Gastrocnemius medialis (tissue), 4 donors: ENCODE results near the gene CDC5L. TPM values are rescaled to one million over a fixed set of nuclear protein-coding genes. Genes with fewer than 3 reads are reported as not detected.

Source experiments
- ATAC-seq, 2 donors: fragments of 150-250 bp; one replicate each; pipeline ENCODE4 v1.9.1; 2016
- DNase-seq, 2 donors: peaks; one replicate each; pipeline ENCODE4 v3.0.0-alpha.2; 2019
- H3K27ac ChIP-seq, 4 donors: fragments of 200-600 bp; sonication (generic); 1 replicate in 1 of 4; 2 replicates in 3 of 4; pipeline ENCODE4 v1.5.1; 2016 to 2018; ENCODE audit warnings: mild to moderate bottlenecking in 2 of 4, moderate library complexity in 1 of 4
- H3K27me3 ChIP-seq, 3 donors: fragments of 200-600 bp; sonication (generic) in 2 of 3; 1 replicate in 1 of 3; 2 replicates in 2 of 3; pipeline versions ENCODE4 v1.5.1 to v1.6.0; 2016 to 2019; ENCODE audit warnings: mild to moderate bottlenecking in 1 of 3, moderate library complexity in 1 of 3
- H3K36me3 ChIP-seq, 2 donors: fragments of 200-600 bp; sonication (generic) in 1 of 2; one replicate each; pipeline ENCODE4 v1.5.1; 2017 to 2018
- H3K4me1 ChIP-seq, 2 donors: fragments of 200-600 bp; sonication (generic) in 1 of 2; one replicate each; pipeline ENCODE4 v1.5.1; 2016 to 2017; ENCODE audit warnings: mild to moderate bottlenecking in 2 of 2
- H3K4me3 ChIP-seq, 4 donors: fragments of 200-600 bp; sonication (generic) in 3 of 4; 1 replicate in 1 of 4; 2 replicates in 3 of 4; pipeline ENCODE4 v1.5.1; 2016 to 2019; ENCODE audit warnings: mild to moderate bottlenecking in 2 of 4
- H3K9me3 ChIP-seq, 3 donors: fragments of 200-600 bp; sonication (generic) in 2 of 3; 1 replicate in 1 of 3; 2 replicates in 2 of 3; pipeline ENCODE4 v1.5.1; 2016 to 2019
- CTCF ChIP-seq, 5 experiments: fragments of 450-650 bp in 3 of 5; fragments of 200-600 bp in 2 of 5; sonication (generic) in 2 of 5; IDR thresholded peaks in 4 of 5; conservative IDR thresholded peaks in 1 of 5; 1 replicate in 4 of 5; 2 replicates in 1 of 5; pipeline ENCODE4 v1.5.1; 2016 to 2019; ENCODE audit warnings: antibody characterized with exemption in 5 of 5, mild to moderate bottlenecking in 3 of 5, moderate library complexity in 3 of 5
- POLR2A ChIP-seq, 2 donors: fragments of 450-650 bp; IDR thresholded peaks; one replicate each; pipeline ENCODE4 v1.6.1; 2017; ENCODE audit warnings: antibody characterized with exemption in 2 of 2, mild to moderate bottlenecking in 2 of 2, moderate library complexity in 2 of 2
- in situ Hi-C, 4 donors: fragments of 200-750 bp; cut with MboI; loops; one replicate each; pipeline versions ENCODE4 v1.15.0 to v1.8.0; 2017; ENCODE audit warnings: low sequenced_read_pairs in 4 of 4
- intact Hi-C: fragments of 100-400 bp; cut with DNase I; formaldehyde crosslinking; loops from one replicate; pipeline ENCODE4 v1.15.1; 2023; ENCODE audit warnings: low total_unique reads
- total RNA-seq, 4 donors: library from RNA; depleted of rRNA; stranded (reverse); fragments of >200 nt; gene quantifications; one replicate each; pipeline versions ENCODE4 v1.1.0 to v1.2.3, GENCODE V29; 2016

Gene CDC5L
- total RNA-seq, 4 donors from 2014 or later = 26.3 to 30.3 (median 27.7) TPM

GRCh38 chr6:44462797-44463727 lies 75.6 kb downstream of the CDC5L start:
- Histone ChIP-seq H3K36me3 (no peaks in the 10 kb centered on the region), H3K4me1 (no peaks in the 10 kb centered on the region), H3K4me3 (no peak overlapping the region), H3K27ac (no peak overlapping the region), H3K27me3 (no peaks in the 10 kb centered on the region), H3K9me3 (no peaks in the 10 kb centered on the region)
- DNase-seq (no peak), ATAC-seq (no peak)
- intact Hi-C loops = no loop called here
- in situ Hi-C loops = loop anchor here in 1 of 4 donors (25.0 kb wide), 1 partner anchor 1449 kb away; no protein-coding TSS in a partner anchor
- TF ChIP-seq CTCF (IDR thresholded peaks at IDR 0.05 in 4 of 5, conservative IDR thresholded peaks at IDR 0.05 in 1 of 5) (no peak), POLR2A (IDR thresholded peaks at IDR 0.05) (no peak)

GRCh38 chr6:44463728-44464450 lies 76.4 kb downstream of the CDC5L start:
- Histone ChIP-seq H3K4me1 (no peaks in the 10 kb centered on the region), H3K9me3 (no peaks in the 10 kb centered on the region), H3K27me3 (no peaks in the 10 kb centered on the region), H3K27ac (no peak overlapping the region), H3K4me3 (no peak overlapping the region), H3K36me3 (no peaks in the 10 kb centered on the region)
- TF ChIP-seq POLR2A (IDR thresholded peaks at IDR 0.05) = no peak
- TF ChIP-seq CTCF (IDR thresholded peaks at IDR 0.05 in 4 of 5, conservative IDR thresholded peaks at IDR 0.05 in 1 of 5) = no peak
- in situ Hi-C loops = loop anchor here in 1 of 4 donors (25.0 kb wide), 1 partner anchor 1448 kb away; no protein-coding TSS in a partner anchor
- DNase-seq (no peak), ATAC-seq (no peak)
- intact Hi-C loops = no loop called here

- in situ Hi-C loops = loop anchor here in 1 of 4 donors (25.0 kb wide), 1 partner anchor 1448 kb away; no protein-coding TSS in a partner anchor
- TF ChIP-seq CTCF (IDR thresholded peaks at IDR 0.05 in 4 of 5, conservative IDR thresholded peaks at IDR 0.05 in 1 of 5) (no peak), POLR2A (IDR thresholded peaks at IDR 0.05) (no peak)
- Histone ChIP-seq H3K27ac (no peak overlapping the region), H3K9me3 (no peaks in the 10 kb centered on the region), H3K4me3 (no peak overlapping the region), H3K36me3 (no peaks in the 10 kb centered on the region), H3K4me1 (peaks cover 0 to under 1% of the 10 kb centered on the region in 2 donors), H3K27me3 (no peaks in the 10 kb centered on the region)
- no peak for ATAC-seq
- no peak for DNase-seq
- intact Hi-C loops = no loop called here
These were observed 77.2 kb downstream of the CDC5L start for GRCh38 chr6:44464527-44465310.

- Histone ChIP-seq H3K4me1 (peaks cover 15 to 16% of the 10 kb centered on the region in 2 donors), H3K4me3 (no peak overlapping the region), H3K27me3 (no peaks in the 10 kb centered on the region), H3K27ac (no peak overlapping the region), H3K9me3 (no peaks in the 10 kb centered on the region), H3K36me3 (no peaks in the 10 kb centered on the region)
- intact Hi-C loops (no loop called here), in situ Hi-C loops (loop anchor here in 1 of 4 donors (25.0 kb wide), 1 partner anchor 1445 kb away; no protein-coding TSS in a partner anchor)
- DNase-seq = no peak
- no peak for TF ChIP-seq CTCF (IDR thresholded peaks at IDR 0.05 in 4 of 5, conservative IDR thresholded peaks at IDR 0.05 in 1 of 5)
- TF ChIP-seq POLR2A (IDR thresholded peaks at IDR 0.05) = no peak
- ATAC-seq = no peak
These were observed 79.4 kb downstream of the CDC5L start for GRCh38 chr6:44466955-44467354.
